Activated T-cell treated with anti-CD3 and anti-CD28 coated beads, Interleukin-2, amount 50 U/mL, for 4 hours (primary cell): ENCODE data around the gene KDM6A. TPM values are rescaled to one million over a fixed set of nuclear protein-coding genes. Genes with fewer than 3 reads are reported as not detected.
A peak's percentile ranks its signal among the peaks of the same experiment; 100 is the strongest.
"Not testable (repeated sequence)": the region's sequence is repeated elsewhere in the genome, so short reads cannot be mapped to it uniquely, and the experiment has no call there.

ENCODE experiments used
- ATAC-seq, 2 donors: fragments of 200-7000 bp; cut with Tn5 transposase; one replicate each; pipeline ENCODE4 v1.10.0; 2021
- DNase-seq: peaks from one replicate; pipeline ENCODE4 v3.0.0-alpha.2; 2020
- H3K27me3 Mint-ChIP-seq: one replicate; pipeline ENCODE4 v1.8.0; 2021; ENCODE audit warnings: low read depth, mixed read lengths
- H3K36me3 Mint-ChIP-seq: one replicate; pipeline ENCODE4 v1.8.0; 2022; ENCODE audit warnings: mixed read lengths; ENCODE audit not compliant: insufficient read depth
- H3K4me1 Mint-ChIP-seq: one replicate; pipeline ENCODE4 v1.8.0; 2021; ENCODE audit warnings: low read depth, mixed read lengths
- H3K4me3 Mint-ChIP-seq: one replicate; pipeline ENCODE4 v1.8.0; 2021; ENCODE audit warnings: mild to moderate bottlenecking, moderate library complexity, mixed read lengths
- H3K9me3 Mint-ChIP-seq: one replicate; pipeline ENCODE4 v1.8.0; 2021; ENCODE audit warnings: mixed read lengths
- total RNA-seq, 3 donors: library from RNA; stranded (reverse); gene quantifications; one replicate each; pipeline ENCODE4 v1.2.1, GENCODE V29; 2021

Gene KDM6A
- total RNA-seq, 3 donors from 2014 or later, result 17.6 to 29.7 (median 21.5) TPM

- not testable (repeated sequence) for DNase-seq, H3K27me3 Mint-ChIP-seq, H3K9me3 Mint-ChIP-seq, H3K4me3 Mint-ChIP-seq, H3K36me3 Mint-ChIP-seq, ATAC-seq
- peaks cover 52% of the 10 kb centered on the region for H3K4me1 Mint-ChIP-seq
Measured at GRCh38 chrX:44950471-44951366, 77.7 kb downstream of the KDM6A start.

GRCh38 chrX:44951572-44952067 is 78.6 kb downstream of the KDM6A start:
- Mint-ChIP-seq H3K4me1 (peaks cover 53% of the 10 kb centered on the region), H3K27me3 (no peaks in the 10 kb centered on the region), H3K4me3 (no peak overlapping the region), H3K36me3 (peaks cover 2% of the 10 kb centered on the region), H3K9me3 (no peaks in the 10 kb centered on the region)
- no peak for ATAC-seq
- DNase-seq, result no peak

GRCh38 chrX:44952329-44953027 is 79.5 kb downstream of the KDM6A start:
- peaks cover 2% of the 10 kb centered on the region for H3K36me3 Mint-ChIP-seq

GRCh38 chrX:44953734-44954502 is 80.9 kb downstream of the KDM6A start:
- Mint-ChIP-seq H3K4me1 (peaks cover 50% of the 10 kb centered on the region), H3K4me3 (no peak overlapping the region), H3K9me3 (no peaks in the 10 kb centered on the region), H3K27me3 (no peaks in the 10 kb centered on the region), H3K36me3 (peaks cover 2% of the 10 kb centered on the region)
- ATAC-seq (no peak), DNase-seq (no peak)

More at GRCh38 chrX:44952329-44953027, 79.5 kb downstream of the KDM6A start:
- Mint-ChIP-seq H3K9me3 (no peaks in the 10 kb centered on the region), H3K27me3 (no peaks in the 10 kb centered on the region), H3K4me3 (no peak overlapping the region), H3K4me1 (peaks cover 55% of the 10 kb centered on the region)
- ATAC-seq (no peak), DNase-seq (no peak)

GRCh38 chrX:44954562-44954961 is 81.6 kb downstream of the KDM6A start:
- Mint-ChIP-seq H3K9me3 (no peaks in the 10 kb centered on the region), H3K36me3 (peaks cover 2% of the 10 kb centered on the region), H3K4me3 (no peak overlapping the region), H3K27me3 (no peaks in the 10 kb centered on the region), H3K4me1 (peaks cover 50% of the 10 kb centered on the region)
- no peak for ATAC-seq
- no peak for DNase-seq

- Mint-ChIP-seq H3K4me3 (no peak overlapping the region), H3K36me3 (no peaks in the 10 kb centered on the region), H3K4me1 (peaks cover 55% of the 10 kb centered on the region), H3K27me3 (no peaks in the 10 kb centered on the region), H3K9me3 (no peaks in the 10 kb centered on the region)
- ATAC-seq (no peak), DNase-seq (no peak)
Measured at GRCh38 chrX:44957848-44958247, 84.9 kb downstream of the KDM6A start.

- H3K4me1 Mint-ChIP-seq, result peaks cover 55% of the 10 kb centered on the region
Measured at GRCh38 chrX:44958480-44958879, 85.5 kb downstream of the KDM6A start.

GRCh38 chrX:44961817-44962607 is 89.0 kb downstream of the KDM6A start:
- no peak for DNase-seq
- Mint-ChIP-seq H3K4me1 (peaks cover 49% of the 10 kb centered on the region), H3K4me3 (peak overlapping the region; percentile 35), H3K36me3 (peaks cover 7% of the 10 kb centered on the region), H3K27me3 (no peaks in the 10 kb centered on the region), H3K9me3 (no peaks in the 10 kb centered on the region)
- no peak for ATAC-seq

More at GRCh38 chrX:44958480-44958879, 85.5 kb downstream of the KDM6A start:
- Mint-ChIP-seq H3K27me3 (no peaks in the 10 kb centered on the region), H3K36me3 (peaks cover 2% of the 10 kb centered on the region), H3K9me3 (no peaks in the 10 kb centered on the region), H3K4me3 (no peak overlapping the region)
- ATAC-seq (no peak), DNase-seq (no peak)

GRCh38 chrX:44962944-44963343 is 90.0 kb downstream of the KDM6A start:
- H3K27me3 Mint-ChIP-seq, result no peaks in the 10 kb centered on the region
- ATAC-seq (no peak), DNase-seq (no peak)
- peaks cover 55% of the 10 kb centered on the region for H3K4me1 Mint-ChIP-seq
- H3K9me3 Mint-ChIP-seq, result no peaks in the 10 kb centered on the region
- no peak overlapping the region for H3K4me3 Mint-ChIP-seq
- H3K36me3 Mint-ChIP-seq, result peaks cover 13% of the 10 kb centered on the region

GRCh38 chrX:44967221-44967620 is 94.2 kb downstream of the KDM6A start:
- Mint-ChIP-seq H3K27me3 (no peaks in the 10 kb centered on the region), H3K36me3 (peaks cover 15% of the 10 kb centered on the region), H3K4me3 (no peak overlapping the region), H3K9me3 (no peaks in the 10 kb centered on the region), H3K4me1 (peaks cover 35% of the 10 kb centered on the region)
- ATAC-seq (no peak), DNase-seq (no peak)

- Mint-ChIP-seq H3K4me1 (peaks cover 37% of the 10 kb centered on the region), H3K9me3 (peaks cover 15% of the 10 kb centered on the region), H3K36me3 (peaks cover 33% of the 10 kb centered on the region), H3K27me3 (no peaks in the 10 kb centered on the region), H3K4me3 (no peak overlapping the region)
- no peak for DNase-seq
- no peak for ATAC-seq
Measured at GRCh38 chrX:44970709-44971108, 97.7 kb downstream of the KDM6A start.

GRCh38 chrX:44971674-44972073 is 98.7 kb downstream of the KDM6A start:
- Mint-ChIP-seq H3K36me3 (peaks cover 33% of the 10 kb centered on the region), H3K4me3 (no peak overlapping the region), H3K27me3 (no peaks in the 10 kb centered on the region), H3K9me3 (peaks cover 15% of the 10 kb centered on the region), H3K4me1 (peaks cover 33% of the 10 kb centered on the region)
- DNase-seq, result no peak
- no peak for ATAC-seq

GRCh38 chrX:44972132-44972531 is 99.1 kb downstream of the KDM6A start:
- DNase-seq (no peak), ATAC-seq (no peak)
- no peak overlapping the region for H3K4me3 Mint-ChIP-seq
- H3K9me3 Mint-ChIP-seq, result peaks cover 15% of the 10 kb centered on the region
- H3K36me3 Mint-ChIP-seq, result peaks cover 31% of the 10 kb centered on the region
- no peaks in the 10 kb centered on the region for H3K27me3 Mint-ChIP-seq
- H3K4me1 Mint-ChIP-seq, result peaks cover 30% of the 10 kb centered on the region
